ENCODE data around the gene SSBP3. TPM values are rescaled to one million over a fixed set of nuclear protein-coding genes. Genes with fewer than 3 reads are reported as not detected.

SSBP3 gene
- total RNA-seq, 1 experiment from 2014 or later: 37.5 TPM

DNA sequence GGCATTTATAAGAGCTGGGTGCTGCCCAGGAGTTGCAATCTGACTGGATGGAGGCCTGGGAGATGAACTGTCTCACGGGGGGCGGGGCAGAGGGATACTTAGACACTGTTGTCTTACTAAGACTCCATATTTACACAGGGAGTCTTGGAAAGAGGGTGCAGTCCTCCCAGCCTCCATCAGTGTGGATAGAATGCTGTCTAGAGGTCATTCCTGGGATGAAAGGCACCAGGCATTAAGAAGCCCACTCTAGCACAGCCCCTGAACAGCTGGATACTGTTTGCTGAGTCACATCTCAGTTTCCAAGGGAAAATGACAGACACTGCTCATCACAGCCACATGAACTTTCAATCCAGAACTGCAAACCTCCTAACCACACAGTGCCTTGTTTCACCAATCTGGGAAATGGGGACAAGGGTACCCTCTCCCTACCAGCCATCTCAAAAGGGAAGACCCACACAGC lies 43.3 kb downstream of the SSBP3 start:
- Histone ChIP-seq H3K9me3 (ENCODE audit: control insufficient read depth in 1 of 2, insufficient read depth in 1 of 2, low read depth in 1 of 2, low read length in 2 of 2) (no peaks in the 10 kb centered on the region), H3K4me3 (replicated peaks in 1 of 2; ENCODE audit: low read depth in 1 of 2, low read length in 2 of 2) (no peak overlapping the region), H3K36me3 (ENCODE audit: control insufficient read depth in 1 of 2, insufficient read depth in 2 of 2, low read length in 2 of 2) (no peaks in the 10 kb centered on the region; a peak in 1 of 4 replicates), H2AFZ (ENCODE audit: low read depth, low read length, poor library complexity, severe bottlenecking) (no peak overlapping the region), H3K4me1 (ENCODE audit: control insufficient read depth in 1 of 2, insufficient read depth in 2 of 2, low read length in 2 of 2) (peaks cover 0 to 10% of the 10 kb centered on the region in 2 experiments; a peak in 1 of 4 replicates), H3K9me2 (ENCODE audit: insufficient read depth) (no peaks in the 10 kb centered on the region), H3K27ac (ENCODE audit: low read depth, low read length) (no peak overlapping the region), H3K27me3 (ENCODE audit: insufficient read depth, low read length) (no peaks in the 10 kb centered on the region), H4K20me1 (ENCODE audit: insufficient read depth) (no peaks in the 10 kb centered on the region; the same call in 1 of the 2 replicates), H3K9ac (ENCODE audit: low read length) (no peak overlapping the region), H3K79me2 (ENCODE audit: insufficient read depth, low read length) (no peaks in the 10 kb centered on the region), H3K4me2 (ENCODE audit: low read length) (no peak overlapping the region)
- CTCF ChIA-PET: no interaction called here
- BruUV-seq (replicated peaks): no TSS peak
- TF ChIP-seq, protein P1, sequence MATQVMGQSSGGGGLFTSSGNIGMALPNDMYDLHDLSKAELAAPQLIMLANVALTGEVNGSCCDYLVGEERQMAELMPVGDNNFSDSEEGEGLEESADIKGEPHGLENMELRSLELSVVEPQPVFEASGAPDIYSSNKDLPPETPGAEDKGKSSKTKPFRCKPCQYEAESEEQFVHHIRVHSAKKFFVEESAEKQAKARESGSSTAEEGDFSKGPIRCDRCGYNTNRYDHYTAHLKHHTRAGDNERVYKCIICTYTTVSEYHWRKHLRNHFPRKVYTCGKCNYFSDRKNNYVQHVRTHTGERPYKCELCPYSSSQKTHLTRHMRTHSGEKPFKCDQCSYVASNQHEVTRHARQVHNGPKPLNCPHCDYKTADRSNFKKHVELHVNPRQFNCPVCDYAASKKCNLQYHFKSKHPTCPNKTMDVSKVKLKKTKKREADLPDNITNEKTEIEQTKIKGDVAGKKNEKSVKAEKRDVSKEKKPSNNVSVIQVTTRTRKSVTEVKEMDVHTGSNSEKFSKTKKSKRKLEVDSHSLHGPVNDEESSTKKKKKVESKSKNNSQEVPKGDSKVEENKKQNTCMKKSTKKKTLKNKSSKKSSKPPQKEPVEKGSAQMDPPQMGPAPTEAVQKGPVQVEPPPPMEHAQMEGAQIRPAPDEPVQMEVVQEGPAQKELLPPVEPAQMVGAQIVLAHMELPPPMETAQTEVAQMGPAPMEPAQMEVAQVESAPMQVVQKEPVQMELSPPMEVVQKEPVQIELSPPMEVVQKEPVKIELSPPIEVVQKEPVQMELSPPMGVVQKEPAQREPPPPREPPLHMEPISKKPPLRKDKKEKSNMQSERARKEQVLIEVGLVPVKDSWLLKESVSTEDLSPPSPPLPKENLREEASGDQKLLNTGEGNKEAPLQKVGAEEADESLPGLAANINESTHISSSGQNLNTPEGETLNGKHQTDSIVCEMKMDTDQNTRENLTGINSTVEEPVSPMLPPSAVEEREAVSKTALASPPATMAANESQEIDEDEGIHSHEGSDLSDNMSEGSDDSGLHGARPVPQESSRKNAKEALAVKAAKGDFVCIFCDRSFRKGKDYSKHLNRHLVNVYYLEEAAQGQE (IDR thresholded peaks at IDR 0.05; ENCODE audit: low read depth): no peak
- DNase-seq (ENCODE audit: low read depth, low spot score): no peak
- no peak for ATAC-seq
- POLR2A ChIA-PET: no interaction called here
- intact Hi-C loops (cut with micrococcal nuclease): no loop called here
- RAD21 ChIA-PET (ENCODE audit: low non-redundant PET in 1 of 2, low total read pairs in 2 of 2, uncharacterized antibody in 2 of 2, unreplicated experiment in 2 of 2): no interaction called here

DNA sequence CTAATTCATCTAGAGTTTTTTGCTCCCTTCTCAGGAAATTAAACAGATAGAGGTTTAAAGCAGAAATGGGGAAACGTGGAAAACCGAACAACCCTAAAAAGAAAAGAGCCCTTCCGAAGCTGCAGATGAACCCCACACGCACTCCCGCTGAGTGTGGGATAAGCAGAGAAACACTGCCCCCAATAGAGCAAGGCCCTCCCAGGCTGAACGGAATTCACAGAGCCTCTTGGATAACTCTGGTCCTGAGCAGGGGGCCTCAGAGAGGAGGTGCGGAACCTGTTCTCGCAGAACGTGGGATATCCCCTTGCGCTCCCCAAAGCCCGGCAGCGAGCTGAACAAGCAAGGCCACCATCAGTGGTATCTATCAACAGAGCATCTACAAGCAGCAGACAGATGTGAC lies 44.9 kb downstream of the SSBP3 start:
- H3K4me3 ChIP-seq (replicated peaks in 1 of 2; ENCODE audit: low read depth in 1 of 2, low read length in 2 of 2): no peak overlapping the region
- no peak overlapping the region for H2AFZ ChIP-seq (ENCODE audit: low read depth, low read length, poor library complexity, severe bottlenecking)
- TF ChIP-seq RAD21 (IDR thresholded peaks at IDR 0.05; ENCODE audit: low read depth) (0 out of 2 replicates have a peak, but pooled peaks have one; percentile 17), POLR2A (IDR thresholded peaks at IDR 0.05; ENCODE audit: borderline replicate concordance, extremely low read depth, insufficient read depth, insufficient read length) (no peak)
- no peak overlapping the region for H3K4me2 ChIP-seq (ENCODE audit: low read length)
- no peak for DNase-seq (ENCODE audit: low read depth, low spot score)
- H3K27me3 ChIP-seq (ENCODE audit: insufficient read depth, low read length): no peaks in the 10 kb centered on the region
- no peaks in the 10 kb centered on the region for H3K9me2 ChIP-seq (ENCODE audit: insufficient read depth)
- no peaks in the 10 kb centered on the region for H3K79me2 ChIP-seq (ENCODE audit: insufficient read depth, low read length)
- no peaks in the 10 kb centered on the region; a peak in 1 of 4 replicates for H3K36me3 ChIP-seq (ENCODE audit: control insufficient read depth in 1 of 2, insufficient read depth in 2 of 2, low read length in 2 of 2)
- no peaks in the 10 kb centered on the region for H3K9me3 ChIP-seq (ENCODE audit: control insufficient read depth in 1 of 2, insufficient read depth in 1 of 2, low read depth in 1 of 2, low read length in 2 of 2)
- no TSS peak for BruUV-seq (replicated peaks)
- intact Hi-C loops (cut with micrococcal nuclease): no loop called here
- H3K27ac ChIP-seq (ENCODE audit: low read depth, low read length): no peak overlapping the region
- no peak overlapping the region for H3K9ac ChIP-seq (ENCODE audit: low read length)
- peaks cover 0 to 10% of the 10 kb centered on the region in 2 experiments; a peak in 1 of 4 replicates for H3K4me1 ChIP-seq (ENCODE audit: control insufficient read depth in 1 of 2, insufficient read depth in 2 of 2, low read length in 2 of 2)
- CTCF ChIA-PET: no interaction called here
- ATAC-seq: no peak
- no peaks in the 10 kb centered on the region; the same call in 1 of the 2 replicates for H4K20me1 ChIP-seq (ENCODE audit: insufficient read depth)
- RAD21 ChIA-PET (ENCODE audit: low non-redundant PET in 1 of 2, low total read pairs in 2 of 2, uncharacterized antibody in 2 of 2, unreplicated experiment in 2 of 2): no interaction called here
- POLR2A ChIA-PET: no interaction called here
